HepG2 (cell line): ENCODE data around the gene IRGM. TPM values are rescaled to one million over a fixed set of nuclear protein-coding genes. Genes with fewer than 3 reads are reported as not detected.

Source experiments
- ARHGAP35 ChIP-seq: sonication (generic); formaldehyde crosslinking; IDR thresholded peaks from 2 replicates; pipeline ENCODE4 v1.9.0; 2022; ENCODE audit warnings: mild to moderate bottlenecking, inconsistent platforms, moderate library complexity, missing genetic modification reagents, borderline replicate concordance
- CBX1 ChIP-seq: IDR thresholded peaks from one replicate; pipeline ENCODE4 v1.6.1; 2016; ENCODE audit warnings: antibody characterized with exemption, low read depth
- CENPX ChIP-seq: sonication (generic); formaldehyde crosslinking; IDR thresholded peaks from 2 replicates; pipeline ENCODE4 v1.9.0; 2021; ENCODE audit warnings: mild to moderate bottlenecking, missing genetic modification reagents, moderate library complexity
- EEA1 ChIP-seq: sonication (generic); formaldehyde crosslinking; IDR thresholded peaks from 2 replicates; pipeline ENCODE4 v1.5.1; 2020; ENCODE audit warnings: mild to moderate bottlenecking, missing genetic modification reagents, borderline replicate concordance
- EED ChIP-seq: sonication (generic); formaldehyde crosslinking; IDR thresholded peaks from 2 replicates; pipeline ENCODE4 v1.5.0; 2020; ENCODE audit warnings: mild to moderate bottlenecking, missing genetic modification reagents
- EHMT2 ChIP-seq: fragments of 200-600 bp; sonication (generic); IDR thresholded peaks from 2 replicates; pipeline ENCODE4 v1.7.0; 2017; ENCODE audit warnings: antibody characterized with exemption, low read depth, low read length, borderline replicate concordance
- ELF3 ChIP-seq: IDR thresholded peaks from 2 replicates; pipeline ENCODE4 v1.6.1; 2016; ENCODE audit warnings: missing genetic modification reagents, missing compliant biosample characterization
- ETV5 ChIP-seq: IDR thresholded peaks from 2 replicates; pipeline ENCODE4 v1.6.1; 2018; ENCODE audit warnings: missing biosample characterization, missing genetic modification reagents, inconsistent platforms, borderline replicate concordance
- GATAD2A ChIP-seq: IDR thresholded peaks from 2 replicates; pipeline ENCODE4 v1.6.1; 2016
- HES4 ChIP-seq: sonication (generic); formaldehyde crosslinking; IDR thresholded peaks from 2 replicates; pipeline ENCODE4 v1.9.0; 2021; ENCODE audit warnings: mild to moderate bottlenecking, missing genetic modification reagents, borderline replicate concordance
- HNF4G ChIP-seq, 2 experiments: sonication (generic) in 1 of 2; formaldehyde crosslinking in 1 of 2; IDR thresholded peaks; 2 replicates each; pipeline versions ENCODE4 v1.4.0 to v1.6.1; 2011 to 2020; ENCODE audit warnings: borderline replicate concordance in 2 of 2, low read depth in 2 of 2, mild to moderate bottlenecking in 2 of 2, low read length in 1 of 2, missing genetic modification reagents in 1 of 2, moderate library complexity in 1 of 2
- HOMEZ ChIP-seq: IDR thresholded peaks from 2 replicates; pipeline ENCODE4 v1.6.1; 2016; ENCODE audit warnings: low read depth
- ISX ChIP-seq: sonication (generic); formaldehyde crosslinking; conservative IDR thresholded peaks from 2 replicates; pipeline ENCODE4 v1.5.0; 2020; ENCODE audit warnings: missing genetic modification reagents
- JARID2 ChIP-seq: sonication (generic); formaldehyde crosslinking; IDR thresholded peaks from 2 replicates; pipeline ENCODE4 v1.8.1; 2023; ENCODE audit warnings: missing genetic modification reagents, inconsistent platforms; ENCODE audit not compliant: insufficient replicate concordance
- MXD1 ChIP-seq: sonication (generic); formaldehyde crosslinking; IDR thresholded peaks from 2 replicates; pipeline ENCODE4 v1.4.0; 2020; ENCODE audit warnings: mild to moderate bottlenecking, missing genetic modification reagents
- PHF5A ChIP-seq: IDR thresholded peaks from one replicate; pipeline ENCODE4 v1.6.1; 2018; ENCODE audit warnings: low read depth, missing genetic modification reagents; ENCODE audit not compliant: unreplicated experiment
- PRMT3 ChIP-seq: sonication (generic); formaldehyde crosslinking; IDR thresholded peaks from 2 replicates; pipeline ENCODE4 v1.8.1; 2022; ENCODE audit warnings: low read depth, mild to moderate bottlenecking, moderate library complexity, missing genetic modification reagents, borderline replicate concordance
- RFX3 ChIP-seq: IDR thresholded peaks from 2 replicates; pipeline ENCODE4 v1.6.1; 2016; ENCODE audit warnings: missing biosample characterization, missing genetic modification reagents
- SATB2 ChIP-seq: sonication (generic); formaldehyde crosslinking; IDR thresholded peaks from 2 replicates; pipeline ENCODE4 v1.5.0; 2020; ENCODE audit warnings: missing genetic modification reagents
- SCMH1 ChIP-seq: sonication (generic); formaldehyde crosslinking; IDR thresholded peaks from 2 replicates; pipeline ENCODE4 v1.9.0; 2021; ENCODE audit warnings: missing genetic modification reagents, mild to moderate bottlenecking, borderline replicate concordance
- SSRP1 ChIP-seq: IDR thresholded peaks from 2 replicates; pipeline ENCODE4 v1.6.1; 2016; ENCODE audit warnings: control low read depth
- U2AF1 ChIP-seq: fragments of 200-400 bp; formaldehyde crosslinking; optimal IDR thresholded peaks from 2 replicates; pipeline ENCODE3; 2017; ENCODE audit warnings: mild to moderate bottlenecking, low read depth, low read length
- ZBTB25 ChIP-seq: IDR thresholded peaks from 2 replicates; pipeline ENCODE4 v1.6.1; 2018; ENCODE audit warnings: missing genetic modification reagents
- ZNF143 ChIP-seq: sonication (generic); formaldehyde crosslinking; IDR thresholded peaks from 2 replicates; pipeline ENCODE4 v1.4.0; 2020; ENCODE audit warnings: missing genetic modification reagents
- ZNF225 ChIP-seq: sonication (generic); formaldehyde crosslinking; IDR thresholded peaks from 2 replicates; pipeline ENCODE4 v1.4.0; 2020; ENCODE audit warnings: mild to moderate bottlenecking, missing genetic modification reagents
- ZNF30 ChIP-seq: sonication (generic); formaldehyde crosslinking; IDR thresholded peaks from 2 replicates; pipeline ENCODE4 v1.5.0; 2020; ENCODE audit warnings: mild to moderate bottlenecking, missing genetic modification reagents
- ZNF672 ChIP-seq: sonication (generic); formaldehyde crosslinking; IDR thresholded peaks from 2 replicates; pipeline ENCODE4 v1.8.1; 2022; ENCODE audit warnings: missing genetic modification reagents
- ZNF747 ChIP-seq: sonication (generic); formaldehyde crosslinking; IDR thresholded peaks from 2 replicates; pipeline ENCODE4 v1.8.1; 2023; ENCODE audit warnings: missing genetic modification reagents, mild to moderate bottlenecking, borderline replicate concordance
- ZNF773 ChIP-seq: sonication (generic); formaldehyde crosslinking; IDR thresholded peaks from 2 replicates; pipeline ENCODE4 v1.4.0; 2020; ENCODE audit warnings: missing genetic modification reagents, borderline replicate concordance
- ZNF780A ChIP-seq: sonication (generic); formaldehyde crosslinking; IDR thresholded peaks from 2 replicates; pipeline ENCODE4 v1.8.0; 2022; ENCODE audit warnings: mild to moderate bottlenecking, missing genetic modification reagents, moderate library complexity
- ZSCAN21 ChIP-seq: sonication (generic); formaldehyde crosslinking; IDR thresholded peaks from 2 replicates; pipeline ENCODE4 v1.8.0; 2022; ENCODE audit warnings: mild to moderate bottlenecking, missing genetic modification reagents, moderate library complexity, borderline replicate concordance
- polyA plus RNA-seq, 8 experiments: library from polyadenylated mRNA; depleted of rRNA in 3 of 8; stranded (reverse) in 7 of 8; unstranded in 1 of 8; fragments of >200 nt; fragmentation: Illumina TruSeq in 4 of 8; extraction: Trizol in 4 of 8; gene quantifications; 2 replicates each; pipeline versions ENCODE4 v1.2.1 to v1.2.3, GENCODE V29; 2011 to 2016; ENCODE audit warnings: low read depth in 4 of 8, missing spikeins in 1 of 8, mixed read lengths in 1 of 8; ENCODE audit not compliant: insufficient read depth in 1 of 8
- total RNA-seq, 5 experiments: library from RNA; depleted of rRNA; stranded (reverse); fragments of >200 nt; fragmentation: Illumina TruSeq; extraction: Trizol; gene quantifications; 2 replicates each; pipeline ENCODE4 v1.2.3, GENCODE V29; 2016; ENCODE audit warnings: low read depth in 1 of 5

Gene IRGM
- total and polyA plus RNA-seq, 2 of the 13 experiments (the other 11 are each of a cell fraction or from before 2014, with no cell fraction given), result not detected

- peak; percentile 45; the same call in 1 of the 2 replicates for TF ChIP-seq HOMEZ (CRISPR knock-in tag)
- 0 out of 2 replicates have a peak, but pooled peaks have one; percentile 35 for TF ChIP-seq ELF3 (CRISPR knock-in tag)
- no peak for TF ChIP-seq SATB2 (CRISPR knock-in tag)
- no peak for TF ChIP-seq RFX3 (CRISPR knock-in tag)
- no peak for TF ChIP-seq ZNF143 (CRISPR knock-in tag)
- no peak for TF ChIP-seq EEA1
- no peak for TF ChIP-seq CBX1
- no peak for TF ChIP-seq MXD1 (CRISPR knock-in tag)
- no peak for TF ChIP-seq EHMT2
- no peak for TF ChIP-seq ZNF780A (CRISPR knock-in tag)
- no peak for TF ChIP-seq SCMH1 (CRISPR knock-in tag)
- TF ChIP-seq HNF4G (IDR thresholded peaks at IDR 0.05; ENCODE audit: borderline replicate concordance, low read depth, low read length), result peak; percentile 37; the same call in 1 of the 2 replicates
- no peak for TF ChIP-seq HNF4G (CRISPR knock-in tag; IDR thresholded peaks at IDR 0.05; ENCODE audit: borderline replicate concordance, low read depth)
- TF ChIP-seq ZNF225, result no peak
- no peak for TF ChIP-seq ZSCAN21 (CRISPR knock-in tag)
- TF ChIP-seq ETV5, result peak; percentile 76; the same call in 1 of the 2 replicates
- no peak for TF ChIP-seq ZNF747
- no peak for TF ChIP-seq ZNF672 (CRISPR knock-in tag)
- no peak for TF ChIP-seq EED
- no peak for TF ChIP-seq ARHGAP35 (CRISPR knock-in tag)
- TF ChIP-seq HES4 (CRISPR knock-in tag), result no peak
- TF ChIP-seq ISX (CRISPR knock-in tag), result no peak
- no peak for TF ChIP-seq PRMT3
- no peak for TF ChIP-seq ZBTB25
- TF ChIP-seq U2AF1, result no peak
- TF ChIP-seq ZNF30 (CRISPR knock-in tag), result no peak
- no peak for TF ChIP-seq PHF5A
- TF ChIP-seq JARID2 (CRISPR knock-in tag), result no peak
- TF ChIP-seq ZNF773 (CRISPR knock-in tag), result no peak
- TF ChIP-seq GATAD2A (CRISPR knock-in tag), result peak; percentile 51
- no peak for TF ChIP-seq SSRP1 (CRISPR knock-in tag)
- TF ChIP-seq CENPX (CRISPR knock-in tag), result no peak
These were observed 14.0 kb downstream of the IRGM start (continued) for GRCh38 chr5:150860246-150860821.
